ENCODE results near the gene ABCB8. TPM values are rescaled to one million over a fixed set of nuclear protein-coding genes. Genes with fewer than 3 reads are reported as not detected.
A peak's percentile ranks its signal among the peaks of the same experiment; 100 is the strongest.

The ABCB8 gene
- total RNA-seq, 2 donors from 2014 or later: 11.9 to 20.6 TPM

- DNase-seq (ENCODE audit: low spot score): no peak
- no peaks in the 10 kb centered on the region for H3K9me3 ChIP-seq
- no peaks in the 10 kb centered on the region for H3K36me3 ChIP-seq
- no peak for TF ChIP-seq CTCF (IDR thresholded peaks at IDR 0.05)
- H3K4me3 ChIP-seq: no peak within 1 kb of the TSS
- H3K27me3 ChIP-seq: no peaks in the 10 kb centered on the region
- H3K4me1 ChIP-seq: peaks cover 0 to 48% of the 10 kb centered on the region in 2 donors
- no peak within 1 kb of the TSS for H3K27ac ChIP-seq
Observed at GRCh38 chr7:150990416-150991186, 37.6 kb upstream of the ABCB8 start, which contains the start of gene NOS3. Gene NOS3, plus strand, starts transcription at chr7:150991017. Its CDS starts 2,787 bp downstream, at chr7:150993804.

GRCh38 chr7:150992051-150992640, 36.1 kb upstream of the ABCB8 start:
- Histone ChIP-seq H3K4me3 (no peak overlapping the region), H3K27ac (peak overlapping the region; percentile 42 to 65), H3K9me3 (no peaks in the 10 kb centered on the region), H3K4me1 (peaks cover 0 to 48% of the 10 kb centered on the region in 2 donors), H3K36me3 (no peaks in the 10 kb centered on the region), H3K27me3 (no peaks in the 10 kb centered on the region)
- TF ChIP-seq CTCF (IDR thresholded peaks at IDR 0.05): no peak
- no peak for DNase-seq (ENCODE audit: low spot score)

- no peak for TF ChIP-seq CTCF (IDR thresholded peaks at IDR 0.05)
- H3K4me3 ChIP-seq: no peak overlapping the region
- H3K27me3 ChIP-seq: no peaks in the 10 kb centered on the region
- DNase-seq (ENCODE audit: low spot score): no peak
- no peaks in the 10 kb centered on the region for H3K36me3 ChIP-seq
- H3K27ac ChIP-seq: peak overlapping the region; percentile 42 to 65
- peaks cover 0 to 48% of the 10 kb centered on the region in 2 donors for H3K4me1 ChIP-seq
- no peaks in the 10 kb centered on the region for H3K9me3 ChIP-seq
Observed at GRCh38 chr7:150992833-150993302, 35.4 kb upstream of the ABCB8 start.

DNA sequence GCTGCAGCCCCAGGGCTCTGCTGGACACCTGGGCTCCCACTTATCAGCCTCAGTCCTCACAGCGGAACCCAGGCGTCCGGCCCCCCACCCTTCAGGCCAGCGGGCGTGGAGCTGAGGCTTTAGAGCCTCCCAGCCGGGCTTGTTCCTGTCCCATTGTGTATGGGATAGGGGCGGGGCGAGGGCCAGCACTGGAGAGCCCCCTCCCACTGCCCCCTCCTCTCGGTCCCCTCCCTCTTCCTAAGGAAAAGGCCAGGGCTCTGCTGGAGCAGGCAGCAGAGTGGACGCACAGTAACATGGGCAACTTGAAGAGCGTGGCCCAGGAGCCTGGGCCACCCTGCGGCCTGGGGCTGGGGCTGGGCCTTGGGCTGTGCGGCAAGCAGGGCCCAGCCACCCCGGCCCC, 34.7 kb upstream of the ABCB8 start:
- DNase-seq (ENCODE audit: low spot score): peak; percentile 73

GRCh38 chr7:150994141-150994837, 34.0 kb upstream of the ABCB8 start:
- Histone ChIP-seq H3K4me1 (peaks cover 0 to 36% of the 10 kb centered on the region in 2 donors), H3K9me3 (no peaks in the 10 kb centered on the region), H3K27me3 (no peaks in the 10 kb centered on the region), H3K4me3 (peak overlapping the region; percentile 29 to 45), H3K27ac (peak overlapping the region; percentile 65 to 76), H3K36me3 (no peaks in the 10 kb centered on the region)
- no peak for TF ChIP-seq CTCF (IDR thresholded peaks at IDR 0.05)
- no peak for DNase-seq (ENCODE audit: low spot score)

More for the DNA sequence above, 34.7 kb upstream of the ABCB8 start:
- Histone ChIP-seq H3K27me3 (no peaks in the 10 kb centered on the region), H3K27ac (peak overlapping the region; percentile 65 to 76), H3K4me3 (peak overlapping the region; percentile 29 to 45), H3K4me1 (peaks cover 0 to 43% of the 10 kb centered on the region in 2 donors), H3K36me3 (no peaks in the 10 kb centered on the region), H3K9me3 (no peaks in the 10 kb centered on the region)
- TF ChIP-seq CTCF (IDR thresholded peaks at IDR 0.05): no peak
